Right forelimb (tissue), 1 donor: ENCODE results near the gene APCDD1L.
"Not testable (repeated sequence)": the region's sequence is repeated elsewhere in the genome, so short reads cannot be mapped to it uniquely, and the experiment has no call there.

Source experiments
- DNase-seq: peaks from one replicate; pipeline ENCODE4 v3.0.0-alpha.2; 2018

APCDD1L gene

DNA sequence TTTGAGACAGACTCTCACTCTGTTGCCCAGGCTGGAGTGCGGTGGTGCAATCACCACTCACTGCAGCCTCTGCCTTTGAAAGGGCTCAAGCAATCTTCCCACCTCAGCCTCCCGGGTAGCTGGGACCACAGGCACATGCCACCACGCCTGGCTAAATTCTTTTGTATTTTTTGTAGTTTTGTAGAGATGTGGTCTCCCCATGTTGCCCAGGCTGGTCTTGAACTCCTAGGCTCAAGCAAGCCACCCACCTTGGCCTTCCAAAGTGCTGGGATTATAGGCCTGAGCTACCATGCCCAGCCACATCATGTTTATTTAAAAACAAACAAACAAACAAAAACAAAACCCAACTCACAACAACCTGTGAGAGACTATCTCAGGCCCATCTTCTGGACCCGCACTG, 29.7 kb upstream of the APCDD1L start:
- no peak for DNase-seq

GRCh38 chr20:58544286-58544685, 29.1 kb upstream of the APCDD1L start:
- no peak for DNase-seq

DNA sequence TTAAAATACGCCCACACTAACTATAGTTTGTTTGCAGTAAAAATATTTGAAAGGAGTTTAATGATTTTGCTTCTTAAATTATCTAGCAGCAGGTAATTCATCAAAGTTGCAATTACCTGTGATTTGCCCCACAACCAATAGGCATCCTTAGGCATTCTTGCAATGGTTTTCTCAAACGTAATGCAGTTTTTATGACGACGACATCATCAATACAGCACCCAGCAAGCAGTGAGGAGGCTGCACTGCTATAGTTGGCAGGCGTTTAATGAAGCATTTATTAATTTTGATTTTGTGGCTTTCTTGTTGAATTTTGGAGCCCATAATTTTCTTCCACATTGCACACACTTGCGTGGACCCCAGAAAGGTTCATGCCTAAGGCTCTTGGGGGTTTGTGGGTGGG, 28.1 kb upstream of the APCDD1L start:
- no peak for DNase-seq

GRCh38 chr20:58542411-58543095, 27.4 kb upstream of the APCDD1L start:
- DNase-seq: no peak

- DNase-seq: not testable (repeated sequence)
These were observed 26.8 kb upstream of the APCDD1L start for GRCh38 chr20:58542034-58542410.

GRCh38 chr20:58538752-58539151, 23.6 kb upstream of the APCDD1L start:
- DNase-seq: no peak

DNA sequence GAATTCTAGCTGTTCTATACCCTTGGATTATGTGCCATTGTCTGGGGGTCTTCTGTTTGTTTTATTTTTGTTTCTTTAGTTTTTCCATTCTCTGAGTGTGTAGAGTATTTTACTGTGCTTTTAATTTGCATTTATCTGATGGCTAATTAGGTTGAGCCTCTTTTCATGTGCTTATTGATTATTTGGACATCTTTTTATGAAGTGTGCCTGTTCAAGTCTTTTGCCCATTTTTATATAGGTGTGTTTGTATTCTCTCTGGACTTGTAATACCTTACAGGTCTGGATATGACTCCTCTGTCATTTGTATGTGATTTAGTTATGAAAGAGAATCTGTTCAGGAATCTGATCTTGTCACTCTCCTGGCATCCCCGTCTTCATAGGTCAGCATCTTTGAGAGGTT, 22.6 kb upstream of the APCDD1L start:
- no peak for DNase-seq

DNA sequence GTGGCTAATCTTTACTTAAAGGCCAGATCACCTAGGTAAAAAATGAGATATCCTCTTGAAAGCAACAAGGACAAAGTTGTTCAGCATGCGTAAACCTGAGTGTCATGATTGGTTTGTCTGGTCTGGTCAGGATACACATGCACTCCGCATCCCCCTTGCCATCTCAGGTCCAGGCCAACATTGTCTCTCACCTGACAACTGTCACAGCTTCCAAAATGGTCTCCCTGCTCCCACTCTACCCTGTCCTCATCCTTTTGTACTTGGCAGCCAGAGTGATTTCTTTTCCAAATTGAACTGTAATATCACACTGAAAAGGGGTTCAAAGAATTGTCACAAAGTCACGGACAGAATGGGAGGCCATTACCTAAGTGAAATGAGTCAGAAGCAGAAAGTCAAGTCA, 21.1 kb upstream of the APCDD1L start:
- DNase-seq: no peak

DNA sequence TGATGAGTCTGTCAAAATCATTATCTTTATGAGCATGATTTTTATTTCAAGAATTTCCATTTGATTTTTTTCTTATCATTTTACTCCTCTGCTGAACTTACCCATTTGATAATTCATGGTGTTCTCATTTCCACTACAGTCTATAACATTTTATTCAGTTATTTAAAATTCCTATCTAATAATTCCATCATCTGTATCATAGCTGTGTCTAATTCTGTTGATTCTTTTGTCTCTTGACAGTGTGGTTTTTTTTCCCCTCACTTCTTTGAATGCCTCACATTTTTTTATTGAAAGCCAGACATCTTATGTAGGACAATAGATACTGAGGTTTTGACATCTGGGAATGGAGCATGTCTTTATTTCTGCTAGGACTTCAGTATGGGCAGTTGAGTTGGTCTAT, 16.5 kb upstream of the APCDD1L start:
- DNase-seq: no peak

DNA sequence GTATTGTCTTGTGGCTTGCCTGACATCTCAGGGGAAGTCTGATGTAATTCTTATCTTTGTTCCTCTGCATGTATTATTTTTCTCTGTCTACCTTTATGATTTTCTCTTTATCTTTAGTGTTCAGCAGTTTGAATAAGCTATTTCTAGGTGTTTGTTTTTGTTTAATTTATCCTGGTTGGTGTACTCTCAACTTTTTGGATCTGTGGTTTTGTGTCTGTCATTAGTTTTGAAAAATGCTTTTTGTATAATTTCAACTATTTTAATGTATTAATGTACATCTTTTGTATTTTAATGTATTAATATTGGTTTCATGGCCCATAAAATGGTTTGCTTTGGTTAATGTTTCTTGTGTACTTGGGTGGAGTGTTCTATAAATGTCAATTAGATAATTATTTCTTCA, 15.9 kb upstream of the APCDD1L start:
- no peak for DNase-seq

DNA sequence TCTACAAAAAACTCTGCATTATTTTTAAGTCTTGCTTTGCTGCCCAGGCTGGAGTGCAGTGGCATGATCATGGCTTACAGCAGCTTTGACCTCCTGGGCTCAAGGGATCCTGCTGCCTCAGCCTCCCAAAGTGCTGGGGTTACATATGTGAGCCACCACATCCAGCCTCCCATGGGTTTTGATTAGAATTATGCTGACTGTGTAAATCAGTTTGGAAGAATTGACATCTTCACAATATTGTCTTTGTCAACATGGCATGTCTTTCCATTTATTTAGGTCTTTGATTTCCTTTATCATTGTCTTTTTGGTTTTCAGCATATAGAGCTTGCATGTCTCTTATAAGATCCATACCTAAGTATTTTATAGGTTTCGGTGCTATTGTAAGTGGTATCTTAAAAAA, 13.2 kb upstream of the APCDD1L start:
- no peak for DNase-seq

DNA sequence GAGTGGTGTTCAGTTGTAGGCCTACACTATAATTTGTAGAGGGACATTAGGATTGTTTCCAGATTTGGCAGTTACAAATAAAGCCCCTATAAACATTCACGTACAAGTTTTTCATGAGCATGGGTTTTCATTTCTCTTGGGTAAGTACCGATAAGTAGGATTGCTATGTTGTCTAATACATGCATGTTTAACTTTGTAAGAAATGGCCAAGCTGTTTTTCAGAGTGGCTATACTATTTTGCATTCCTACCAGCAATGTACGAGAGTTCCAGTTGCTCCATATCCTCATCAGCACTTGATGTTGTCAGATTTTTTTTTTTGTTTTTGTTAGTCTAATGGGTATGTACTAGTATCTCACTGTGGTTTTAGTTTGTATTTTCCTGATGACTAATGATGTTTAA, 11.2 kb upstream of the APCDD1L start:
- DNase-seq: no peak

- DNase-seq: no peak
These were observed 9.6 kb upstream of the APCDD1L start for GRCh38 chr20:58524814-58525213.

- no peak for DNase-seq
These were observed 8.7 kb upstream of the APCDD1L start for GRCh38 chr20:58523971-58524315.

- DNase-seq: no peak
These were observed 8.1 kb upstream of the APCDD1L start for GRCh38 chr20:58523072-58523970.

GRCh38 chr20:58522666-58523065, 7.5 kb upstream of the APCDD1L start:
- DNase-seq: no peak

DNA sequence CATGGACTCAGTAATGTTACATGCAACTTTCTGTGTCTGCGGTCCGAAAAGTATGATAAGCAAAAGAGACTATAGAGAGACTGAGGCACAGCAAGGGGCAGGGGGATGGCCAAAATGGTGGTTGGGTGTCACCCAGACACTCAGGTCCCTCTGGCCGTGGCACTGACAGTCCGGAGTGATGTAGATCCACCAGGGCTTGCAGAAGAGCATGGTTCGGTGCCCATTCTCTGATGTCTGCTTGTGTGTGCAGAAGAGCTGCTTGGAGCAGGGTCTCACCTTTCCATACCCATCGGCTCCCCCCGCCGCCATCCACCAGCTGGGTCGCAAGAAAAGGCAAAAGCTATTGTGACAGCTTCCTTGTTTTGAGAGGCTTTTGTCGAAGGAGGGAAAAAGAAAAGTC, 6.6 kb upstream of the APCDD1L start:
- no peak for DNase-seq

- no peak for DNase-seq
These were observed 4.9 kb upstream of the APCDD1L start for GRCh38 chr20:58519940-58520712.

DNA sequence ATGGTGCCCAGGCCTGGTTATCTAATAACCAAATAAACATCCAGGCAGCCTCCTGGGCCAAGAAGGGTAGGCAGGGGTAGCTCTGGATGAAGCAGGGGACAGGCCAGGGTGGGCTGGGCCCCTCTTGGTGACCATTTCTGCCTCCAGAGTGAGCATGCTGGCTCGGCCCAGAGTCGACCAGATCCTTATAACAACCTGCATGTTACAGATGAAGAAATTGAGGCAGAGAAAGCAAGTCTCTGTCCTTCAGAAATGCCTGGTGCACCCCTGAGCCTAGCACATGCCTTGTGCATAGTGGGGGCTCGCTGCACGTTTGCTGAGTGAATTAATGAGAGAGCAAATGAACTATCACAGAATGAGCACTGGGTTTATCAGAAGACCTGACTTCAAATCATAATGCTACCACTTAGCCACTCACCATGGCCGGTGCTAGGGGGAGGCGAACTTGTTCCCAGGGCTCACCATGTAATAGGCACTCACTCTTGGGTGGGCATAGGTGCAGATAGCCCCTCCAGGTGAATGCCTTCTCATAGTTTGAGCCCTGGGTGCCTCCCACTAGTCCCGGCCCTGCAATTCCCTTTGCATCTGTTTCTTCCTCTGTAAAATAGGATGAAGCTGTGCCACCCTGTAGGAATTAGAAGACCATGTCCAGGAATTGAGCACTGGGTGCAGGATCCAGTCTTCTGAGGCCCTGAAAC, 3.8 kb upstream of the APCDD1L start:
- no peak for DNase-seq

DNA sequence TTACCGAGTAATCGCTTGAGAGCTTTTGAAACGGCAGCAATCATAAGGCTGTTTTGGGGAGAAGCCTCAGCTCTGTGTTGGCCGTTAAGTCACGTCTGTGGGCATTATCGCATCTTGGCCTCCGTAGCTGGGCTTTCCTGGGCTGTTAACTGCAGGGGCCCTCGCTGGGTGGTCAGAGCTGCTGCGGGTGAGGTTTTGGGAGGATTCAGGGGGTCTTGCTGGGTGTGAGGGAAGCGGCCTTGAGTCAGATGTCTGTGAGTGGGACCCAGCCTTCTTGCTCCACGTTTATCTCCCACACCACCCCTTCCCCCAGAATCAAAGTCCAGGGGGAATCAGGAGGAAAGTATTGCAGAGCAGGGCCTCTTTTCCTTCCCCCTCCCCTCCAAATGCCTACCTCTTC, 3.2 kb upstream of the APCDD1L start:
- DNase-seq: no peak

GRCh38 chr20:58514321-58515232, 622 bp downstream of the APCDD1L start:
- DNase-seq: no peak
